Progenitor cell of endocrine pancreas (in vitro differentiated cells): Measurements from ENCODE around the gene SLC12A1. TPM values are rescaled to one million over a fixed set of nuclear protein-coding genes. Genes with fewer than 3 reads are reported as not detected.

Experiments
- DNase-seq: peaks from one replicate; pipeline ENCODE4 v3.0.0; 2021; ENCODE audit warnings: low spot score; ENCODE audit not compliant: unreplicated experiment
- H3K27ac Mint-ChIP-seq: 2 replicates; pipeline ENCODE4 v1.8.0; 2021; ENCODE audit warnings: mild to moderate bottlenecking, moderate library complexity, mixed read lengths
- H3K27me3 Mint-ChIP-seq: 2 replicates; pipeline ENCODE4 v1.8.0; 2021; ENCODE audit warnings: mixed read lengths
- H3K36me3 Mint-ChIP-seq: 2 replicates; pipeline ENCODE4 v1.8.0; 2022; ENCODE audit warnings: mixed read lengths; ENCODE audit not compliant: insufficient read depth
- H3K4me1 Mint-ChIP-seq: 2 replicates; pipeline ENCODE4 v1.8.0; 2021; ENCODE audit warnings: low read depth, mixed read lengths
- H3K4me3 Mint-ChIP-seq: 2 replicates; pipeline ENCODE4 v1.8.0; 2021; ENCODE audit warnings: low read depth, mild to moderate bottlenecking, moderate library complexity, mixed read lengths
- H3K9me3 Mint-ChIP-seq: 2 replicates; pipeline ENCODE4 v1.8.0; 2021; ENCODE audit warnings: low read depth, mixed read lengths
- total RNA-seq: library from RNA; stranded (reverse); gene quantifications from 2 replicates; pipeline ENCODE4 v1.2.1, GENCODE V29; 2021
- TF ChIP-seq, protein P1 (sequence below): fragments of 200-600 bp; sonication (generic); IDR thresholded peaks from one replicate; pipeline ENCODE4 v1.5.0; 2021; ENCODE audit warnings: antibody characterized with exemption, mild to moderate bottlenecking; ENCODE audit not compliant: unreplicated experiment

The SLC12A1 gene
- total RNA-seq, 1 donor from 2014 or later: not detected

- TF ChIP-seq, protein P1, sequence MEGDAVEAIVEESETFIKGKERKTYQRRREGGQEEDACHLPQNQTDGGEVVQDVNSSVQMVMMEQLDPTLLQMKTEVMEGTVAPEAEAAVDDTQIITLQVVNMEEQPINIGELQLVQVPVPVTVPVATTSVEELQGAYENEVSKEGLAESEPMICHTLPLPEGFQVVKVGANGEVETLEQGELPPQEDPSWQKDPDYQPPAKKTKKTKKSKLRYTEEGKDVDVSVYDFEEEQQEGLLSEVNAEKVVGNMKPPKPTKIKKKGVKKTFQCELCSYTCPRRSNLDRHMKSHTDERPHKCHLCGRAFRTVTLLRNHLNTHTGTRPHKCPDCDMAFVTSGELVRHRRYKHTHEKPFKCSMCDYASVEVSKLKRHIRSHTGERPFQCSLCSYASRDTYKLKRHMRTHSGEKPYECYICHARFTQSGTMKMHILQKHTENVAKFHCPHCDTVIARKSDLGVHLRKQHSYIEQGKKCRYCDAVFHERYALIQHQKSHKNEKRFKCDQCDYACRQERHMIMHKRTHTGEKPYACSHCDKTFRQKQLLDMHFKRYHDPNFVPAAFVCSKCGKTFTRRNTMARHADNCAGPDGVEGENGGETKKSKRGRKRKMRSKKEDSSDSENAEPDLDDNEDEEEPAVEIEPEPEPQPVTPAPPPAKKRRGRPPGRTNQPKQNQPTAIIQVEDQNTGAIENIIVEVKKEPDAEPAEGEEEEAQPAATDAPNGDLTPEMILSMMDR: no peak
- Mint-ChIP-seq H3K27ac (no peak overlapping the region), H3K4me3 (no peak overlapping the region), H3K27me3 (peaks cover 24% of the 10 kb centered on the region), H3K36me3 (no peaks in the 10 kb centered on the region), H3K4me1 (peaks cover 9% of the 10 kb centered on the region), H3K9me3 (no peaks in the 10 kb centered on the region)
- DNase-seq: no peak
Observed at GRCh38 chr15:48221261-48221660, 15.2 kb downstream of the SLC12A1 start.

- DNase-seq: no peak
- H3K27me3 Mint-ChIP-seq: peaks cover 24% of the 10 kb centered on the region
- no peak overlapping the region for H3K27ac Mint-ChIP-seq
- TF ChIP-seq, protein P1: no peak
- H3K9me3 Mint-ChIP-seq: no peaks in the 10 kb centered on the region
- H3K36me3 Mint-ChIP-seq: no peaks in the 10 kb centered on the region
- H3K4me1 Mint-ChIP-seq: peaks cover 12% of the 10 kb centered on the region
- H3K4me3 Mint-ChIP-seq: no peak overlapping the region
Observed at GRCh38 chr15:48221885-48222284, 15.8 kb downstream of the SLC12A1 start.

GRCh38 chr15:48222627-48223026 is 16.5 kb downstream of the SLC12A1 start:
- H3K36me3 Mint-ChIP-seq: no peaks in the 10 kb centered on the region
- peaks cover 25% of the 10 kb centered on the region for H3K27me3 Mint-ChIP-seq
- H3K4me3 Mint-ChIP-seq: no peak overlapping the region
- H3K4me1 Mint-ChIP-seq: peaks cover 13% of the 10 kb centered on the region
- H3K9me3 Mint-ChIP-seq: peaks cover 4% of the 10 kb centered on the region
- TF ChIP-seq, protein P1: no peak
- DNase-seq: no peak
- H3K27ac Mint-ChIP-seq: no peak overlapping the region

DNA sequence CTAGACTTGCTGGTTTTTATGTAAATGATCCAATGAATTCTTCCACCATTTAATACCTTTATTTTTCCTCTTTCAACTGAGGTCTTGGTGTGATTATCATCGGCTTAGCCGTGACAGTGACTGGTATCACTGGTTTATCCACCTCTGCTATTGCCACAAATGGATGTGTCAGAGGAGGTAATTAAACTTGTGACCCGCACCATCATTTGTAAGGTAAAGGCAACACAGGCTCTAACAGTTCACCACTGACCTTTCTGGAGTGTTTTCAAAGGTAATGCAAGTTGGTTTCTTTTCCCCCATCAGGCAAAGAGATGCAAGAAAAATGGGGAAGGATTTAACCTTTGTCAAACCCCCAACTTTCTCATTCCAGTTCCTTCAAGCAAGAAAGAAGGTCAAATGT is 19.7 kb downstream of the SLC12A1 start:
- no peak overlapping the region for H3K27ac Mint-ChIP-seq

DNA sequence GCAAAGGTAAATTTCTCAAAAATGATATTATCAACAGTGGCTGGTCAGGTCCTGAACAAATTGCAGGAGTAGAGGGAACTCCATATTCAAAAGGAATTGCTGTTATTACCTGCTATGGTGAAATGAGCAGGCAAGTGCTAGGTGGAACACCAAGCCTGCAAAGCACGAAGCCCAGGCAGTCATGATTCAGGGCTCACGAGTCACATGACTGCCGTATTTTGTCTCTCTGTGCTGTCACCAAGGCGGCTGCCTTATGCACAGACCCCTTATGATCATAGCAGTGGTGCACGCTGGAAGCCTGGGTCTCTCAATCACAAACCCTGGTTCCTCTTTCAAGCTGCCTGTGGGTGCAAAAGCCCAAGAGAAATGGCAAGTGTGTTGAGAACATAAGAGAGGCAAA is 24.4 kb downstream of the SLC12A1 start:
- no peak overlapping the region for H3K27ac Mint-ChIP-seq

More for the DNA sequence above, 19.7 kb downstream of the SLC12A1 start:
- Mint-ChIP-seq H3K27me3 (peaks cover 26% of the 10 kb centered on the region), H3K9me3 (peaks cover 7% of the 10 kb centered on the region), H3K4me1 (peaks cover 14% of the 10 kb centered on the region), H3K4me3 (no peak overlapping the region), H3K36me3 (no peaks in the 10 kb centered on the region)
- no peak for DNase-seq
- TF ChIP-seq, protein P1: no peak

More for the DNA sequence above, 24.4 kb downstream of the SLC12A1 start:
- Mint-ChIP-seq H3K9me3 (peaks cover 7% of the 10 kb centered on the region), H3K36me3 (no peaks in the 10 kb centered on the region), H3K27me3 (peaks cover 2% of the 10 kb centered on the region), H3K4me1 (peaks cover 13% of the 10 kb centered on the region), H3K4me3 (no peak overlapping the region)
- TF ChIP-seq, protein P1: no peak
- no peak for DNase-seq
